ENCODE results near the gene SMYD3. TPM values are rescaled to one million over a fixed set of nuclear protein-coding genes. Genes with fewer than 3 reads are reported as not detected.
A peak's percentile ranks its signal among the peaks of the same experiment; 100 is the strongest.

SMYD3 gene
- total and polyA plus RNA-seq, 2 of the 4 experiments (the other 2 are of a cell fraction) = 26.5 to 37.6 TPM

GRCh38 chr1:245999697-246000637 is 507.1 kb downstream of the SMYD3 start:
- ATAC-seq (ENCODE audit: low read depth) = no peak
- Histone ChIP-seq H2BK5ac (ENCODE audit: low read depth, low read length, poor library complexity, severe bottlenecking) (no peak overlapping the region), H2BK15ac (ENCODE audit: low read depth, low read length) (peak overlapping the region; percentile 81; the same call in 2 of the 3 replicates), H3K4me3 (ENCODE audit: insufficient read depth, low read depth, low read length) (no peak overlapping the region), H4K20me1 (ENCODE audit: insufficient read depth, low read length) (no peaks in the 10 kb centered on the region), H2AK5ac (ENCODE audit: low read depth, low read length) (peak overlapping the region; percentile 54), H3K27me3 (ENCODE audit: control insufficient read depth, insufficient read depth, low read length) (no peaks in the 10 kb centered on the region), H3K56ac (ENCODE audit: extremely low read depth, insufficient read depth, low read length) (no peak overlapping the region), H4K8ac (ENCODE audit: low read depth in 2 of 2, low read length in 2 of 2) (peak overlapping the region; percentile 50 to 91; a peak in 2 of 4 replicates), H2AK9ac (replicated peaks; ENCODE audit: low read depth, low read length, poor library complexity) (no peak overlapping the region), H2AFZ (replicated peaks; ENCODE audit: low read length, poor library complexity) (no peak overlapping the region), H4K5ac (ENCODE audit: low read depth, low read length) (no peak overlapping the region), H3K36me3 (ENCODE audit: control insufficient read depth, insufficient read depth, low read length) (no peaks in the 10 kb centered on the region), H3K9me1 (ENCODE audit: insufficient read depth, low read length) (peaks cover 15% of the 10 kb centered on the region), H2BK120ac (ENCODE audit: low read depth, low read length) (peak overlapping the region; percentile 97), H3K4ac (ENCODE audit: low read depth, low read length) (peak overlapping the region; percentile 95; the same call in 1 of the 2 replicates), H3K9me3 (ENCODE audit: control insufficient read depth, insufficient read depth, low read length) (peaks cover 2% of the 10 kb centered on the region; the same call in 1 of the 2 replicates), H3K23ac (ENCODE audit: low read depth, low read length) (no peak overlapping the region), H3K18ac (ENCODE audit: low read depth, low read length) (peak overlapping the region; percentile 67), H4K91ac (ENCODE audit: insufficient read depth, low read depth, low read length) (peak overlapping the region; percentile 81), H3K79me1 (ENCODE audit: low read depth in 1 of 2, low read length in 2 of 2) (peaks cover 0 to 8% of the 10 kb centered on the region in 2 experiments; a peak in 1 of 4 replicates), H3K27ac (ENCODE audit: insufficient read depth, low read length) (no peak overlapping the region), H3K4me2 (ENCODE audit: low read depth, low read length) (no peak overlapping the region), H3K9ac (ENCODE audit: low read depth, low read length) (no peak overlapping the region), H3K14ac (replicated peaks; ENCODE audit: low read depth, low read length) (peak overlapping the region; percentile 43; the same call in 1 of the 2 replicates), H2BK20ac (ENCODE audit: low read depth, low read length) (peak overlapping the region; percentile 97; the same call in 1 of the 2 replicates), H3K4me1 (ENCODE audit: control insufficient read depth, insufficient read depth, low read length) (peaks cover 17% of the 10 kb centered on the region)
- in situ Hi-C loops (cut with MboI; ENCODE audit: low sequenced_read_pairs) (loop anchor here (5.0 to 10.0 kb wide), 4 partner anchors 455 to 915 kb away; no protein-coding TSS in a partner anchor), dilution Hi-C loops (cut with HindIII; ENCODE audit: low sequenced_read_pairs, unreplicated experiment) (no loop called here), intact Hi-C loops (cut with micrococcal nuclease) (loop anchor here (5.0 to 10.0 kb wide), 3 partner anchors 123 to 585 kb away; no protein-coding TSS in a partner anchor)
- DNase-seq = no peak
- no TSS peak for BruUV-seq (replicated peaks)
- WGBS, 2 experiments (ENCODE audit: extremely low coverage in 2 of 2, insufficient read length in 1 of 2) = no CpG with 5 or more reads among the region's 10 CpGs
- ChIA-PET CTCF (interaction anchor here (0.6 kb wide), 2 partner anchors 401 to 601 kb away, joined by 3 read pairs; no protein-coding TSS in a partner anchor), POLR2A (ENCODE audit: unreplicated experiment) (no interaction called here)
- TF ChIP-seq USF2 (IDR thresholded peaks at IDR 0.05; ENCODE audit: low read depth, low read length) (no peak), CHD1 (IDR thresholded peaks at IDR 0.05; ENCODE audit: low read depth, low read length) (no peak), RAD21 (IDR thresholded peaks at IDR 0.05; ENCODE audit: low read length) (no peak), CTCF (conservative IDR thresholded peaks at IDR 0.05; ENCODE audit: low read depth, low read length) (no peak), ELK1 (IDR thresholded peaks at IDR 0.05; ENCODE audit: borderline replicate concordance, low read depth, low read length) (no peak), FOS (IDR thresholded peaks at IDR 0.05; ENCODE audit: low read depth, low read length) (no peak), MAFK (IDR thresholded peaks at IDR 0.05; ENCODE audit: low read depth, low read length) (no peak), RCOR1 (IDR thresholded peaks at IDR 0.05; ENCODE audit: insufficient replicate concordance, low read length) (no peak), MXI1 (IDR thresholded peaks at IDR 0.05; ENCODE audit: borderline replicate concordance, low read depth, low read length) (no peak), MAZ (IDR thresholded peaks at IDR 0.05; ENCODE audit: borderline replicate concordance, low read depth, low read length) (no peak), NFE2L2 (IDR thresholded peaks at IDR 0.05; ENCODE audit: low read depth, low read length) (no peak), POLR2A (IDR thresholded peaks at IDR 0.05; ENCODE audit: low read depth, low read length) (no peak), RFX5 (IDR thresholded peaks at IDR 0.05; ENCODE audit: low read depth, low read length) (no peak)
